ENCODE results near the gene CPSF4. TPM values are rescaled to one million over a fixed set of nuclear protein-coding genes. Genes with fewer than 3 reads are reported as not detected.
"Not testable (repeated sequence)": the region's sequence is repeated elsewhere in the genome, so short reads cannot be mapped to it uniquely, and the experiment has no call there.

Gene CPSF4
- total RNA-seq, 4 donors from 2014 or later: 13.6 to 34.6 (median 23.0) TPM

GRCh38 chr7:99415513-99416127 lies 23.1 kb upstream of the CPSF4 start:
- not testable (repeated sequence) for H3K9me3 ChIP-seq, H3K27me3 ChIP-seq, ATAC-seq, H3K27ac ChIP-seq, H3K4me3 ChIP-seq
- WGBS, 2 donors (ENCODE audit: low coverage in 1 of 2): 45 to 59% methylated on average over 10 to 13 of the region's 17 CpGs
- Histone ChIP-seq H3K36me3 (peaks cover 0 to 100% of the 10 kb centered on the region in 2 donors), H3K4me1 (peaks cover 0 to 13% (median 0%) of the 10 kb centered on the region in 3 donors)
- TF ChIP-seq CTCF (IDR thresholded peaks at IDR 0.05): peak in 3 of 4 experiments; percentile 56 to 70 (median 62)

- TF ChIP-seq EP300 (IDR thresholded peaks at IDR 0.05): no peak
- TF ChIP-seq CTCF (IDR thresholded peaks at IDR 0.05): no peak
- no peak for TF ChIP-seq POLR2AphosphoS5 (IDR thresholded peaks at IDR 0.05)
- no peak for TF ChIP-seq POLR2A (IDR thresholded peaks at IDR 0.05)
- Histone ChIP-seq H3K27me3 (no peaks in the 10 kb centered on the region), H3K4me1 (peaks cover 0 to 9% (median 0%) of the 10 kb centered on the region in 3 donors), H3K4me3 (no peak overlapping the region), H3K9me3 (no peaks in the 10 kb centered on the region), H3K27ac (no peak overlapping the region), H3K36me3 (peaks cover 0 to 99% of the 10 kb centered on the region in 2 donors)
- WGBS, 2 donors (ENCODE audit: low coverage in 1 of 2): 77% methylated on average over 5 of the region's 9 CpGs; no CpG with 5 or more reads in 1 of the 2 donors
- no peak for ATAC-seq
Observed at GRCh38 chr7:99418260-99418659, 20.5 kb upstream of the CPSF4 start.

- Histone ChIP-seq H3K27me3 (no peaks in the 10 kb centered on the region), H3K36me3 (peaks cover 0 to 99% of the 10 kb centered on the region in 2 donors), H3K4me3 (no peak overlapping the region), H3K4me1 (peaks cover 0 to 9% (median 0%) of the 10 kb centered on the region in 3 donors), H3K27ac (no peak overlapping the region), H3K9me3 (no peaks in the 10 kb centered on the region)
- 60% methylated on average over 1 of the region's 29 CpGs; no CpG with 5 or more reads in 1 of the 2 donors for WGBS, 2 donors (ENCODE audit: low coverage in 1 of 2)
- TF ChIP-seq POLR2A (IDR thresholded peaks at IDR 0.05) (no peak), CTCF (IDR thresholded peaks at IDR 0.05) (no peak), POLR2AphosphoS5 (IDR thresholded peaks at IDR 0.05) (no peak), EP300 (IDR thresholded peaks at IDR 0.05) (no peak)
- ATAC-seq: no peak
Observed at GRCh38 chr7:99419323-99420021, 19.3 kb upstream of the CPSF4 start.

GRCh38 chr7:99420213-99420612 lies 18.5 kb upstream of the CPSF4 start:
- no peaks in the 10 kb centered on the region for H3K9me3 ChIP-seq
- no peak for ATAC-seq
- WGBS, 2 donors (ENCODE audit: low coverage in 1 of 2): 60% methylated on average over 1 of the region's 5 CpGs; no CpG with 5 or more reads in 1 of the 2 donors
- H3K27me3 ChIP-seq: no peaks in the 10 kb centered on the region
- no peak for TF ChIP-seq CTCF (IDR thresholded peaks at IDR 0.05)
- no peak for TF ChIP-seq POLR2AphosphoS5 (IDR thresholded peaks at IDR 0.05)
- no peak for TF ChIP-seq POLR2A (IDR thresholded peaks at IDR 0.05)
- TF ChIP-seq EP300 (IDR thresholded peaks at IDR 0.05): no peak
- H3K36me3 ChIP-seq: peaks cover 0 to 99% of the 10 kb centered on the region in 2 donors
- no peak overlapping the region for H3K27ac ChIP-seq
- no peak overlapping the region for H3K4me3 ChIP-seq
- H3K4me1 ChIP-seq: peaks cover 0 to 4% (median 0%) of the 10 kb centered on the region in 3 donors

- no peak for ATAC-seq
- Histone ChIP-seq H3K27ac (no peak overlapping the region), H3K27me3 (no peaks in the 10 kb centered on the region), H3K9me3 (no peaks in the 10 kb centered on the region), H3K4me1 (no peaks in the 10 kb centered on the region), H3K4me3 (no peak overlapping the region), H3K36me3 (peaks cover 0 to 99% of the 10 kb centered on the region in 2 donors)
- TF ChIP-seq POLR2AphosphoS5 (IDR thresholded peaks at IDR 0.05) (no peak), EP300 (IDR thresholded peaks at IDR 0.05) (no peak), CTCF (IDR thresholded peaks at IDR 0.05) (no peak), POLR2A (IDR thresholded peaks at IDR 0.05) (no peak)
- WGBS, 2 donors (ENCODE audit: low coverage in 1 of 2): 78% methylated on average over 4 of the region's 7 CpGs; no CpG with 5 or more reads in 1 of the 2 donors
Observed at GRCh38 chr7:99420986-99421385, 17.8 kb upstream of the CPSF4 start.

All from gastroesophageal sphincter (tissue), 4 donors.